HEK293T (cell line): Measurements from ENCODE around the gene MOSPD2.

Source experiments
- CTCF ChIA-PET: fragments of 350-600 bp; formaldehyde crosslinking; extraction: SDS; loops from one replicate; lab custom pipeline; 2021; ENCODE audit warnings: antibody characterized with exemption, inconsistent platforms; lab: Yijun Ruan, JAX
- POLR2A ChIA-PET: fragments of 350-600 bp; formaldehyde crosslinking; extraction: SDS; loops from one replicate; lab custom pipeline; 2020; ENCODE audit warnings: antibody characterized with exemption, inconsistent platforms; lab: Yijun Ruan, JAX
- DNase-seq: peaks from one replicate; pipeline ENCODE4 v3.0.0; 2012; ENCODE audit warnings: mixed read lengths; ENCODE audit errors: extremely low spot score
- ELF4 ChIP-seq: fragments of 450-650 bp; IDR thresholded peaks from 2 replicates; pipeline ENCODE4 v1.6.1; 2017; ENCODE audit warnings: antibody characterized with exemption

Gene MOSPD2

GRCh38 chrX:14964500-14964899, 91.3 kb downstream of the MOSPD2 start:
- ChIA-PET POLR2A (no interaction called here), CTCF (interaction anchor here (0.6 kb wide), 1 partner anchor 176 kb away, joined by 3 read pairs; no protein-coding TSS in a partner anchor)
- TF ChIP-seq ELF4: no peak
- DNase-seq: no peak
